NCI-H146 treated with DMSO at 0.1 percent for 48 hours (cell line): ENCODE results near the gene ZNF853.

Experiments
- DNase-seq: peaks from one replicate; lab custom pipeline; 2025; ENCODE audit not compliant: unreplicated experiment; lab: John Stamatoyannopoulos, UW

The ZNF853 gene

DNA sequence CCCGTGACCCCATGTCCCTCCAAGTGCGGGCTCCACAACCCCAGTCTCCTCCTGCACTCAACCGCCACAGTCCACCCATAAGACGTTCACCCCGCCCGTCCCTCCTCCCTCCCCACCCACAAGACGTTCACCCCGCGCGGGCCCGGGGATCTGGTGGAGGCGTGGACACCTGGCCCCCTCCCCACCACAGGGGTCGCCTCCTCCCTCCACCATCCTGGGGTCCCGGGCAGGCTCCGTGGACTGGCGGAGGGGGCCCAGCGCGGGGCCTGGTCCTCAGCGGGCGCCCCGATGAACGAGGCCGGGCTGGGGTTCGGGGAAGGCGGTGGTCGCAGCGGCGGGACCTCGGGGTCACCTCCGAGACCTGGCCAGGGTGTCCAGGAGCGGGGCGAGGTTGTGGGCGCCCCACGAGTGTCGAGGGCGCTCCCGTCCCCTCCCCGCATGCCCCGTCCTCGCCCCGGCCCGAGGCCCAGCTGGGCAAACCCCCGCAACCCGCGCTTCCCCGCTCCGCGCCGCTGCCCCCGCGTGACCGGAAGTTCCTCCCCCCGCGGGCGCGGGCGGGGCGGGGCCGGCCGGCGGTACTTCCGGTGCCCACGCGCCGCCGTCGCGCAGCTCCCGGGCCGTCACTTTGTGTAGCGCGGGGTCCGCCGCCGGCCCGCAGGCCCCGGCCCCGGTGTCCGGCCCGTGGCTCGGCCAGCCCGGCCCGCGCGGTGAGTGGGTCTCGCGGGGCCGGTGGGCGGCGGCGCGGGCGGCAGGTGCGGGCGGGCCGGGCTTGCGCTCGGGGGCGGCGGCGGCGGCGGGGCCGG, 21.5 kb downstream of the ZNF853 start, which contains the start of gene ZNF316:
ZNF316 (plus strand) TSS at position 578 of the 803 bp plus-strand sequence. CDS start 5,092 bp downstream, outside the sequence.
- DNase-seq: peak; percentile 5

DNA sequence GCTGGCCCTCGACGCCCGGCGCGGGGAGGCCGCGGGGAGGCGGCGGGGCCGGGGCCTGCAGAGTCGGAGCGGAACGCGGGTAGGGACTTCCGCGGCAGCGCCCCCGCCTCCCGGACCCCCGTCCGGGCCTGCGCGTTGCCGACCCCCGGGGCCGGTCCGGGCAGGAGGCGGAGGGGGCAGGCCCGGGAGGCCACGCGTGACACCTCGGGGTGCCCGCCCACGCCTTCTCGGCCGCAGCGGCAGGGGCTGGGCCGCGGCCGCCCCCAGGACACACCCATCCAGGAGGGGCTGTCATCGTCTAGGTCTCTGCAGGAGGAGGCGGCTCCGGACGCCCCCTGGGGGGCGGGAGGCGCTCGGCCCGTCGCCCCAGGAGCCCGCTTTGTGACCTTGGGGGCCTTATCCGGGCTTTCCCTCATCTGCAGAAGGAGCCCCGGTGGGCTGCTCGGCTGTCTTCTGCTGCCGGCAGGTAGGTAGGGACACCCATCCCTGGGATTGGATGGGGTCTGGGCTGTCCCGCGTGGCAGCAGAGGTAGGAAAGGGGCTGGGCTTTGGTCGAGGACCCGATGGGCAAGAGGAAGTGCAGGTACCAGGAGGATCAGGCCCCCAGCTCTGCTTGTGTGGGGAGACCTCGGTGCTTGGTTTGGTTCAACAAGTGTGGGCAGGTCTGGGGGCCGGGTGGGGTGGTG, 22.3 kb downstream of the ZNF853 start:
- DNase-seq: peak; percentile 21

GRCh38 chr7:6639032-6639431, 23.6 kb downstream of the ZNF853 start:
- DNase-seq: no peak

GRCh38 chr7:6639627-6640026, 24.2 kb downstream of the ZNF853 start:
- no peak for DNase-seq

GRCh38 chr7:6640246-6640721, 24.9 kb downstream of the ZNF853 start:
- DNase-seq: no peak

GRCh38 chr7:6641305-6642035, 26.1 kb downstream of the ZNF853 start:
- no peak for DNase-seq

DNA sequence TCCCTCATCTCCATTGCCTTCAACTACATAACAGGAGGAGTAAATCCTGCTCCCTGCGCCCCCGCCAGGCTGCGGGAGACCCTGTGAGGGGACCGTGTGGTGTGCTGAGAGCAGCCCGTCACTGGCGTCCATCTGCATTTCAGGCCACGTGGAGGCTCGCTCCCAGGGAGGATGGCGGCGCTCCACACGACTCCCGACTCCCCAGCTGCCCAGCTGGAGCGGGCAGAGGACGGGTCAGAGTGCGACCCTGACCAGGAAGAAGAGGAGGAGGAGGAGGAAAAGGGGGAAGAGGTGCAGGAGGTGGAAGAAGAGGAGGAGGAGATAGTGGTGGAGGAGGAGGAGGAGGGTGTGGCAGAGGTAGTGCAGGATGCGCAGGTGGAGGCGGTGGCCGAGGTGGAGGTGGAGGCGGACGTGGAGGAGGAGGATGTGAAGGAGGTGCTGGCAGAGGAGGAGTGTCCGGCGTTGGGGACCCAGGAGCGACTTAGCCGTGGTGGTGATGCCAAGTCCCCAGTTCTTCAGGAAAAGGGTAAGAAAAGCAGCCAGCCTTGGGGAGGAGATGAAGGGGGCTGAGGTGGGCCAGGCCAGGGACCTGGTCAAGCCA, 26.9 kb downstream of the ZNF853 start:
- no peak for DNase-seq

DNA sequence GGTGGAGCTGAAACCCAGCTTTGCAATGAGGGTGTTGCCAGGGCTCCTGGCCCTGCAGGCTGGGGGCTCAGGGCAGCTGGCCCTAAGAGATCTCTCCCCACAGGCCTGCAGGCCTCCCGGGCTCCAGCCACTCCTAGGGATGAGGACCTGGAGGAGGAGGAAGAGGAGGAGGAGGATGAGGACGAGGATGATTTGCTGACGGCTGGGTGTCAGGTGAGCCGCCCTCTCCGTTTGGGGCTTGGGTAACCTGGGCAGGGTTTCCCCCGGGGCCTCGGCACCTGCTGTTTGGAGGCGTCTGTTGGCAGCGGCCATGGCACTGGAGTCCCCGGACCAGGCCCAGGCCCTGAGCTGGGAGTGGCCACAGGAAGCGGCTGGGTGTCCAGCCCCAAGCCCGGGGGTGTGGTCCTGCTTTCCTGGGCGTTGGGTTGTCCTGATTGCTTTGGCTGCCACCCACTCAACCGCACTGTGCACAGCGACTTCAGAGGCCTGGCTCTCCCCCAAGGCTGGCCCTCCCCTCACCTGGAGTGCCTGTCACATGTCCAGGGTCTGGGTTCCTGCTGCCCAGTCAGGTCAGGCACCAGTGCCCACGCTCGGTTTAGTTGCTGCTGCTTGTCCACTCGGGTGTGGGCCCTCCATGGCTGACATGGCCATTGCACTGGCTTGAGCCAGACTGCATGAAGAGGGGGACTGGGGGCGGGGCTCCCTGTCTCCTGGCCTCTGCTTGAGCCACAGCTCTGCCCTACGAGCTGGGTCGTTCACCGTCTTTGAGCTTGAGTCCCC, 27.6 kb downstream of the ZNF853 start:
- no peak for DNase-seq

DNA sequence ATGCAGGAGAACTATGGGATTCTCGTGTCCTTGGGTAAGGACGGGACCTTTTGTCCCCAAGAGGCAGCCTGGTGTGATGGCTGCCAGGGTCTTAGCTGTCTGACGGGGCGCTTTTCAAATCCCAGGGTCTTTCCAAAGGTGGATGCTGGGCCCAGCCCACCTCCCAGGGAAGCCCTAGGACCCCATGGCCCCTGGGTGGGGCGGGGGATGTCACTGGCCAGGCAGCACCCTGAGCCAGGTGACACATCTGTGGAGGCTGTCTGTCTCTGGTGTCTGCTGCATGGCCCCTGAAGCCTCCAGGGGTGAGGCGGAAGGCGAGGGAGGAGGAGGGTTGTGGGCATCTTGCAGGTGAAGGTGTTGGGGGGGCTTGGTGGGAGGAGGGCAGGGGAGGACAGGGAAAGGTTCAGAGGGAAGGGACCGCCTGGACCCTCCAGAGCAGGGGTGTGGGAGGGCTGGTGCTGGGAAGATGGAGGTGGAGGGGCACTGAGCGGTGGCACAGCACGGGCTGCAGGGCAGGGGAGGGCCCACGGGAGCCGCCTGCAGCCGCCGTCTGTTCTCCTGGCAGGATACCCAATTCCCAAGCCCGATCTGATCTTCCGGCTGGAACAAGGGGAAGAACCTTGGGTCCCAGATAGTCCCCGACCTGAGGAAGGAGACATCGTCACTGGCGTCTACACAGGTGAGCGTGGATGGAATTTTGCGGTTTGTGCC, 28.7 kb downstream of the ZNF853 start:
- no peak for DNase-seq

DNA sequence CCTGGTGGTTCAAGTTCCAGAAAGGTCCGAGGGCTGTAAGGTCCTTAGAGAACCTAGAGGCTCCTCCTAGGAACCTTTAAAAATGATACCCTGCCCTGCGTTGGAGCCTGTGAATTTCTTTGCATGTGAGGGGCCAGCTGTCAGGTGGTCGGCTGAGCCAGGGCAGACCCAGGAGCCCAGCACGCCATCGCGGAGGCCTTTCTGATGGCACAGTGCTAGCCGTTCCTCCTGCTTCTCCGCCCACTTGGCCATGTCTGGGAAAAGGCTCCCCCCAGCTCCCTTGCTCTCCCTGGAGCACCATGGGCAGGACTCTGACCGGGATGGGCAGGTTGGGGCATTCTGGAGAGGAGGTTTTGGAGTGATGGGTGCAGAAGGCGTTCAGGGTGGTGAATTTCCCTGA, 29.3 kb downstream of the ZNF853 start:
- DNase-seq: no peak

GRCh38 chr7:6646465-6646864, 31.1 kb downstream of the ZNF853 start:
- DNase-seq: no peak

GRCh38 chr7:6647080-6647479, 31.7 kb downstream of the ZNF853 start:
- DNase-seq: no peak

DNA sequence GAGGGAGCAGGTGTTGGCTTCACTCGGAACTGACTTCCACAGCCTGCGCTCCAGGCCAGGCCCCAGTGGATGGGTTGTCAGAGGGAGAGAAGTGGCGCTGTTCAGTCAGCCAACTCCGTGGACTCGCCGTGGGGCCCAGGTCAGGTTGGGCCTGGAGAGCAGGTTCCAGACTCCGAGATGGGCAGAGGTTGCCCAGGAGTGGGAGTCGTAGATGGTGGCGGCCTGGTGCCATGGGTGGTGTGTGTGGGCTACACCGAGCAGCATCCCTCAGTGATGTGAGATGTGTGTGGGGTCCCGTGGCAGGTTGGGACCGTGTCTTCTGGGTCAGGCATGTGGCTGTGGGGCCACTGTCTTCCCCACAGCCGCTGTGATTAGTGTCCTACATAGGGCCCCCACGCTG, 32.1 kb downstream of the ZNF853 start:
- DNase-seq: no peak

GRCh38 chr7:6648066-6648814, 32.8 kb downstream of the ZNF853 start:
- no peak for DNase-seq

DNA sequence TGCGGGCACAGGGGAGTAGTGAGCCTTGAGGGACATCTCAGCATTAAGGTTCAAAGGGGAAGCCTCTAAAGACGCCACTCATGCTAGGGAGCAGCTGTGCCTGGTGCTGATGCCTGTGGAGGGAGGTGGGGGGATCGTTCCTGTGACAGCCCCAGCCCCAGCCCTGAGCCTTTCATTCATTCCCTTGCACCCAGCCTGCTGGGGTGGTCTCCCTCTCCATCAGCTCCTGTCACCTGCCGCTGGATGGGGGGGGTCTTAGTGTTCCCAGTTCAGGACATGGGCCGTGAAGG, 33.4 kb downstream of the ZNF853 start:
- no peak for DNase-seq

- no peak for DNase-seq
Observed at GRCh38 chr7:6649241-6649961, 34.0 kb downstream of the ZNF853 start.

GRCh38 chr7:6650086-6650485, 34.7 kb downstream of the ZNF853 start:
- DNase-seq: no peak

DNA sequence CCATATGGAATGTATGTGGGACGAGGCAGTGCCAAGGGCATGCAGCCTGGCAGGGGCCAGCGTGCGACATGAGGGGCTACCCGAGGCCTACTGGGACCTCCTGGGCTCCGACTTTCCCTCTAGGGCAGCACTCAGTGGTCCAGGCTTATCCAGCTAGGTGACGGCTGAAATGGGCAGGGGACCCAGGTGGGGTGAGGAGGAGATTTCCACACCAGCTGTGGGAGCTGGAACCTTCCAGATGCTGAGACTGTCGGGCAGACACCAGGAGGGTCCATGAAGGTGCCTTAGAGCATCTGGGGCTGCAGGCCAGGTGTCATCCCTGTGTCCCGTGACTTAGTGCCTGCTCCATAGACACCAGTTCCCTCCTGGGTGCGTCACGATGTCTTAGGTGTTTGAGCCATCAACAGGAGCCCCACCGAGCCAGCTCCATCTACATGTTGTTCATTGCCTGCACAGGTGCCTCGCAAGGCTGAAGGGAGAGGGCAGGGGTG, 35.2 kb downstream of the ZNF853 start:
- no peak for DNase-seq
